OCI-LY1 (cell line): ENCODE data around the gene PALMD.

Experiments
- H2AFZ ChIP-seq: fragments of 200-600 bp; sonication (generic), shearing (Covaris generic); 2 replicates; pipeline ENCODE4 v1.6.0; 2014; ENCODE audit warnings: antibody characterized with exemption, mild to moderate bottlenecking, low read length
- H3F3A ChIP-seq: fragments of 200-600 bp; sonication (generic), shearing (Covaris generic); 2 replicates; pipeline ENCODE4 v1.6.0; 2014; ENCODE audit warnings: mild to moderate bottlenecking, antibody characterized with exemption, low read length, moderate library complexity; ENCODE audit not compliant: insufficient read depth
- H3K27ac ChIP-seq: fragments of 200-600 bp; sonication (generic); 2 replicates; pipeline ENCODE4 v1.5.1; 2014; ENCODE audit warnings: low read length, mixed run types, mild to moderate bottlenecking, low read depth; ENCODE audit not compliant: poor library complexity, severe bottlenecking
- H3K27me3 ChIP-seq: fragments of 200-600 bp; sonication (generic); 2 replicates; pipeline ENCODE4 v1.6.0; 2014; ENCODE audit warnings: antibody characterized with exemption, mild to moderate bottlenecking, low read length, moderate library complexity; ENCODE audit not compliant: insufficient read depth
- H3K36me3 ChIP-seq: fragments of 200-600 bp; sonication (generic); 2 replicates; pipeline ENCODE4 v1.6.1; 2014; ENCODE audit warnings: mild to moderate bottlenecking, antibody characterized with exemption, low read length, moderate library complexity, mixed read lengths; ENCODE audit not compliant: insufficient read depth
- H3K4me1 ChIP-seq: fragments of 200-600 bp; sonication (generic); 2 replicates; pipeline ENCODE4 v1.5.1; 2014; ENCODE audit warnings: mild to moderate bottlenecking, low read length, moderate library complexity; ENCODE audit not compliant: insufficient read depth, severe bottlenecking
- H3K4me2 ChIP-seq: fragments of 200-600 bp; sonication (generic), shearing (Covaris generic); 2 replicates; pipeline ENCODE4 v1.6.1; 2014; ENCODE audit warnings: low read length
- H3K4me3 ChIP-seq: fragments of 200-600 bp; sonication (generic); 2 replicates; pipeline ENCODE4 v1.5.1; 2014; ENCODE audit warnings: low read length, low read depth, mild to moderate bottlenecking, mixed read lengths; ENCODE audit not compliant: poor library complexity, severe bottlenecking
- H3K79me2 ChIP-seq: fragments of 200-600 bp; shearing (Covaris generic); 2 replicates; pipeline ENCODE4 v1.6.1; 2016; ENCODE audit warnings: mixed run types, low read length, mixed read lengths; ENCODE audit not compliant: insufficient read depth
- H3K9ac ChIP-seq: fragments of 200-600 bp; sonication (generic), shearing (Covaris generic); 2 replicates; pipeline ENCODE4 v1.6.1; 2014; ENCODE audit warnings: mild to moderate bottlenecking, low read length, mixed read lengths
- H3K9me2 ChIP-seq: fragments of 200-600 bp; sonication (generic), shearing (Covaris generic); 2 replicates; pipeline ENCODE4 v1.6.1; 2014; ENCODE audit warnings: low read depth, mild to moderate bottlenecking, low read length, mixed read lengths
- H3K9me3 ChIP-seq: fragments of 200-600 bp; shearing (Covaris generic); 2 replicates; pipeline ENCODE4 v1.6.1; 2014; ENCODE audit warnings: low read length, mixed read lengths
- H4K20me1 ChIP-seq: fragments of 200-600 bp; sonication (generic), shearing (Covaris generic); 2 replicates; pipeline ENCODE4 v1.6.0; 2016; ENCODE audit warnings: mild to moderate bottlenecking, low read length; ENCODE audit not compliant: insufficient read depth
- EZH2 ChIP-seq: fragments of 200-600 bp; sonication (generic), shearing (Covaris generic); IDR thresholded peaks from 2 replicates; pipeline ENCODE4 v1.8.0; 2017; ENCODE audit warnings: borderline replicate concordance, mixed run types, mild to moderate bottlenecking, antibody characterized with exemption, low read length, moderate library complexity, mixed read lengths
- TF ChIP-seq, protein P1 (sequence below): fragments of 200-600 bp; sonication (generic), shearing (Covaris generic); IDR thresholded peaks from 2 replicates; pipeline ENCODE4 v1.5.1; 2017; ENCODE audit warnings: mild to moderate bottlenecking, antibody characterized with exemption, low read length, moderate library complexity, mixed read lengths

PALMD gene

DNA sequence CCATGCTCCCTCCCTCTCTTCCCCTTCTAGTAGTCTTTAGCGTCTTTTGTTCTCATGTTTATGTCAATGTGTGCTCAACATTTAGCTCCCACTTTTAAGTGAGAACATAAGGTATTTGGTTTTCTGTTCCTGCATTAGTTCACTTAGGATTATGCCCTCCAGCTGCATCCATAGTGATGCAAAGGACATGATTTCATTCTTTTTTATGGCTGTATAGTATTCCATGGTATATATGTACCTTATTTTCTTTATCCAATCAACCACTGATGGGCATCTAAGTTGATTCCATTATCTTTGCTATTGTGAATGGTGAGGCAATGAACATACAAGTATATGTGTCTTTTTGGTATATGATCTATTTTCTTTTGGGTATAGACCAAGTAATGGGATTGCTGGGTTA is 38.3 kb upstream of the PALMD start:
- Histone ChIP-seq H3K9me3 (no peaks in the 10 kb centered on the region), H3K9ac (no peak overlapping the region), H3K4me1 (no peaks in the 10 kb centered on the region), H3K9me2 (no peaks in the 10 kb centered on the region), H3K27me3 (no peaks in the 10 kb centered on the region), H3K27ac (no peak overlapping the region), H3F3A (no peaks in the 10 kb centered on the region), H4K20me1 (no peaks in the 10 kb centered on the region), H2AFZ (no peak overlapping the region), H3K79me2 (no peaks in the 10 kb centered on the region), H3K36me3 (no peaks in the 10 kb centered on the region), H3K4me3 (no peak overlapping the region), H3K4me2 (no peak overlapping the region)
- no peak for TF ChIP-seq EZH2
- TF ChIP-seq, protein P1, sequence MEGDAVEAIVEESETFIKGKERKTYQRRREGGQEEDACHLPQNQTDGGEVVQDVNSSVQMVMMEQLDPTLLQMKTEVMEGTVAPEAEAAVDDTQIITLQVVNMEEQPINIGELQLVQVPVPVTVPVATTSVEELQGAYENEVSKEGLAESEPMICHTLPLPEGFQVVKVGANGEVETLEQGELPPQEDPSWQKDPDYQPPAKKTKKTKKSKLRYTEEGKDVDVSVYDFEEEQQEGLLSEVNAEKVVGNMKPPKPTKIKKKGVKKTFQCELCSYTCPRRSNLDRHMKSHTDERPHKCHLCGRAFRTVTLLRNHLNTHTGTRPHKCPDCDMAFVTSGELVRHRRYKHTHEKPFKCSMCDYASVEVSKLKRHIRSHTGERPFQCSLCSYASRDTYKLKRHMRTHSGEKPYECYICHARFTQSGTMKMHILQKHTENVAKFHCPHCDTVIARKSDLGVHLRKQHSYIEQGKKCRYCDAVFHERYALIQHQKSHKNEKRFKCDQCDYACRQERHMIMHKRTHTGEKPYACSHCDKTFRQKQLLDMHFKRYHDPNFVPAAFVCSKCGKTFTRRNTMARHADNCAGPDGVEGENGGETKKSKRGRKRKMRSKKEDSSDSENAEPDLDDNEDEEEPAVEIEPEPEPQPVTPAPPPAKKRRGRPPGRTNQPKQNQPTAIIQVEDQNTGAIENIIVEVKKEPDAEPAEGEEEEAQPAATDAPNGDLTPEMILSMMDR, result no peak

DNA sequence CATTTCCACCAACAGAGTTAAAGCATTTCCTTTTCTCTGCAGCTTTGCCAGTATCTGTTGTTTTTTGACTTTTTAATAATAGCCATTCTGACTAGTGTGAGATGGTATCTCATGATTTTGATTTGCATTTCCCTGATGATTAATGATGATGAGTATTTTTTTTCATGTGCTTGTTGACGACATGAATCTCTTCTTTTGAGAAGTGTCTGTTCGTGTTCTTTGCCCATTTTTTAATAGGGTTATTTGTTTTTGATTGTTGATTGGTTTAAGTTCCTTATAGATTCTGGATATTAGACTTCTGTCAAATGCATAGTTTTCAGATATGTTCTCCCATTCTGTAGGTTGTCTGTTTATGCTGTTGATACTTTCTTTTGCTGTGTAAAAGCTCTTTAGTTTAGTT is 37.9 kb upstream of the PALMD start:
- Histone ChIP-seq H3K4me3 (no peak overlapping the region), H3F3A (no peaks in the 10 kb centered on the region)

DNA sequence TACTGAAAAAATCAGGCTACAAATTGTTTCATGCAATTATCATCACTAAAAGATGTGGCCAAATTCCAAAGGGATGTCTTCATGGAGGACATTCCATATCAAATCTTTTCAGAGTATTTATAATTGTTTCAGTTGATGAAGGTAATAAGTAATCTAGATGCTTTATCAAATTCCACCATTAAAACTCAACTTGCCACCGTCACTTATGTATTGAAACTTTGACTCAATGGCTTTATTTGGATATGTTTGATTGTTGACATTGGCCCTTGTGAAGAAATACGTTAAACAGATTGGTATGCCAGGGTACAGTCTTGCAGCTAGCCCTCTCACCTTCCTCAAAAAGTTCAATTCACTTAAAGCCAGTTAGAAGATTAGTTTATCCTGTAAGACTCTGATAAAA is 32.2 kb upstream of the PALMD start:
- no peak overlapping the region for H2AFZ ChIP-seq

More for the DNA sequence above, 37.9 kb upstream of the PALMD start:
- H2AFZ ChIP-seq, result no peak overlapping the region
- no peaks in the 10 kb centered on the region for H3K4me1 ChIP-seq
- no peak overlapping the region for H3K9ac ChIP-seq
- H4K20me1 ChIP-seq, result no peaks in the 10 kb centered on the region
- TF ChIP-seq, protein P1, result no peak
- TF ChIP-seq EZH2, result no peak
- no peaks in the 10 kb centered on the region for H3K9me2 ChIP-seq
- H3K4me2 ChIP-seq, result no peak overlapping the region
- H3K79me2 ChIP-seq, result no peaks in the 10 kb centered on the region
- H3K9me3 ChIP-seq, result no peaks in the 10 kb centered on the region
- no peaks in the 10 kb centered on the region for H3K27me3 ChIP-seq
- H3K36me3 ChIP-seq, result no peaks in the 10 kb centered on the region
- H3K27ac ChIP-seq, result no peak overlapping the region

More for the DNA sequence above, 32.2 kb upstream of the PALMD start:
- H3K4me3 ChIP-seq, result no peak overlapping the region
- H3K4me1 ChIP-seq, result no peaks in the 10 kb centered on the region
- no peaks in the 10 kb centered on the region for H3K79me2 ChIP-seq
- no peak overlapping the region for H3K4me2 ChIP-seq
- H4K20me1 ChIP-seq, result no peaks in the 10 kb centered on the region
- no peaks in the 10 kb centered on the region for H3K27me3 ChIP-seq
- no peaks in the 10 kb centered on the region for H3F3A ChIP-seq
- H3K9me2 ChIP-seq, result no peaks in the 10 kb centered on the region
- H3K36me3 ChIP-seq, result no peaks in the 10 kb centered on the region
- no peak for TF ChIP-seq EZH2
- TF ChIP-seq, protein P1, result no peak
- H3K27ac ChIP-seq, result no peak overlapping the region
- H3K9ac ChIP-seq, result no peak overlapping the region
- H3K9me3 ChIP-seq, result no peaks in the 10 kb centered on the region
